Keratinocyte (primary cell): ENCODE data around the gene CDC42EP3. TPM values are rescaled to one million over a fixed set of nuclear protein-coding genes. Genes with fewer than 3 reads are reported as not detected.

Experiments
- DNase-seq: peaks from one replicate; pipeline ENCODE4 v3.0.0-alpha.2; 2011; ENCODE audit warnings: low read depth, missing footprints, low spot score
- FAIRE-seq: peaks from 2 replicates; lab custom pipeline; 2011; peaks lifted over from hg19 to GRCh38; lab: Jason Lieb, UNC
- H2AFZ ChIP-seq: 2 replicates; pipeline ENCODE4 v1.6.0; 2012; ENCODE audit warnings: low read length, control low read depth, inconsistent platforms; ENCODE audit not compliant: control insufficient read depth
- H3K27ac ChIP-seq: 2 replicates; pipeline ENCODE4 v1.5.1; 2011; ENCODE audit warnings: low read length; ENCODE audit not compliant: control insufficient read depth, insufficient read depth
- H3K27me3 ChIP-seq: 3 replicates; pipeline ENCODE4 v1.6.0; 2011; ENCODE audit warnings: low read length; ENCODE audit not compliant: control insufficient read depth, insufficient read depth; ENCODE audit errors: extremely low read depth
- H3K36me3 ChIP-seq, 2 experiments: 2 replicates in 1 of 2; 3 replicates in 1 of 2; pipeline ENCODE4 v1.5.1; 2011; ENCODE audit warnings: low read length in 2 of 2, mild to moderate bottlenecking in 1 of 2; ENCODE audit not compliant: control insufficient read depth in 2 of 2, insufficient read depth in 2 of 2; ENCODE audit errors: extremely low read depth in 1 of 2
- H3K4me1 ChIP-seq: 3 replicates; pipeline ENCODE4 v1.5.1; 2011; ENCODE audit warnings: low read length; ENCODE audit not compliant: control insufficient read depth, insufficient read depth; ENCODE audit errors: extremely low read depth
- H3K4me2 ChIP-seq: 3 replicates; pipeline ENCODE4 v1.6.0; 2011; ENCODE audit warnings: low read depth, low read length; ENCODE audit not compliant: control insufficient read depth, insufficient read depth; ENCODE audit errors: extremely low read depth
- H3K4me3 ChIP-seq, 3 experiments: fragments of 200-600 bp in 1 of 3; sonication (generic) in 1 of 3; 2 replicates in 2 of 3; 3 replicates in 1 of 3; pipeline ENCODE4 v1.5.1; 2011 to 2016; ENCODE audit warnings: low read length in 3 of 3, mild to moderate bottlenecking in 3 of 3, control low read depth in 2 of 3, inconsistent platforms in 1 of 3, low read depth in 1 of 3, mixed read lengths in 1 of 3, mixed run types in 1 of 3, moderate library complexity in 1 of 3; ENCODE audit not compliant: control insufficient read depth in 2 of 3, insufficient read depth in 2 of 3; ENCODE audit errors: extremely low read depth in 1 of 3
- H3K79me2 ChIP-seq: 2 replicates; pipeline ENCODE4 v1.6.0; 2012; ENCODE audit warnings: low read length; ENCODE audit not compliant: control insufficient read depth, insufficient read depth
- H3K9ac ChIP-seq: 3 replicates; pipeline ENCODE4 v1.6.0; 2011; ENCODE audit warnings: low read length; ENCODE audit not compliant: control insufficient read depth, insufficient read depth; ENCODE audit errors: extremely low read depth
- H3K9me1 ChIP-seq: 3 replicates; pipeline ENCODE4 v1.6.0; 2011; ENCODE audit warnings: low read length; ENCODE audit not compliant: control insufficient read depth, insufficient read depth; ENCODE audit errors: extremely low read depth
- H3K9me3 ChIP-seq: 2 replicates; pipeline ENCODE4 v1.5.1; 2012; ENCODE audit warnings: low read depth, low read length; ENCODE audit not compliant: control insufficient read depth
- H4K20me1 ChIP-seq: 3 replicates; pipeline ENCODE4 v1.6.0; 2011; ENCODE audit warnings: low read length; ENCODE audit not compliant: control insufficient read depth, insufficient read depth; ENCODE audit errors: extremely low read depth
- EZH2 ChIP-seq: IDR thresholded peaks from one replicate; pipeline ENCODE4 v1.6.1; 2012; ENCODE audit warnings: inconsistent platforms, mild to moderate bottlenecking, low read length, moderate library complexity
- dilution Hi-C: fragments of 300-500 bp; cut with MboI; formaldehyde crosslinking; loops from one replicate; pipeline ENCODE4 v1.7.0; 2020; ENCODE audit warnings: low sequenced_read_pairs; ENCODE audit not compliant: extremely low pct_ligation_motif_present
- polyA plus RNA-seq, 5 experiments: library from polyadenylated mRNA; depleted of rRNA in 3 of 5; stranded (reverse) in 3 of 5; stranded (forward) in 1 of 5; unstranded in 1 of 5; fragments of >200 nt; gene quantifications; 1 replicate in 1 of 5; 2 replicates in 3 of 5; 3 replicates in 1 of 5; pipeline versions ENCODE4 v1.2.1 to v1.2.3, GENCODE V29; 2011 to 2012; ENCODE audit warnings: missing spikeins in 2 of 5, low read depth in 1 of 5, low replicate concordance in 1 of 5
- TF ChIP-seq, protein P1 (sequence below), 3 experiments: IDR thresholded peaks in 1 of 3; conservative IDR thresholded peaks in 1 of 3; optimal IDR thresholded peaks in 1 of 3; 2 replicates in 2 of 3; 3 replicates in 1 of 3; pipeline versions ENCODE3 to v1.5.1; 2011; ENCODE audit warnings: low read length in 3 of 3, mild to moderate bottlenecking in 3 of 3, moderate library complexity in 2 of 3, control low read depth in 1 of 3, inconsistent platforms in 1 of 3; ENCODE audit not compliant: insufficient read depth in 2 of 3; ENCODE audit errors: extremely low read depth in 1 of 3

CDC42EP3 gene
- polyA plus RNA-seq, 1 donor (not counting 4 experiments of a cell fraction or from before 2014, with no cell fraction given) = 34.6 TPM

DNA sequence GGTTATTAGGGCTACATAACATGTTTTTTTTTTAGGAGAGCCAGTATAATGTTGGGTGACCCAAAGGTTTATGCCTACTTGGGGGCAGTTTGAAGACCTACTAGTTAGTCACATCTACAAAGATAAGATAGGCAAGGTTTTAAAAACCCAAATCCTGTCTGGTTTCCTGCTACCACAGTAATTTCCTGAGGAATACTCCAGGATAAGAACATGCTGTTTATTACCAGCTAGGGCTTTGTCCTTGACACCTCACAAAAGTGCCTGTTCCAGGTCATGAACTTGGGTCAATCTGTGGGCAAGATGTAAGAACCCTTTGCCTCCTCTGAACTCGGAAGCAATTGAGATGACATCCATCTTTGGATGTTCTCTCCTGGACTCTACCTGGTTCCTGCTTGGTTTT, 38.2 kb downstream of the CDC42EP3 start:
- Histone ChIP-seq H3K4me3 (no peak overlapping the region), H3K9ac (no peak overlapping the region), H3K36me3 (no peaks in the 10 kb centered on the region), H3K79me2 (no peaks in the 10 kb centered on the region), H3K4me1 (peaks cover 27% of the 10 kb centered on the region), H2AFZ (no peak overlapping the region), H3K9me1 (no peaks in the 10 kb centered on the region), H3K4me2 (no peak overlapping the region), H3K27ac (no peak overlapping the region), H3K27me3 (no peaks in the 10 kb centered on the region), H4K20me1 (no peaks in the 10 kb centered on the region), H3K9me3 (no peaks in the 10 kb centered on the region)
- TF ChIP-seq, protein P1, sequence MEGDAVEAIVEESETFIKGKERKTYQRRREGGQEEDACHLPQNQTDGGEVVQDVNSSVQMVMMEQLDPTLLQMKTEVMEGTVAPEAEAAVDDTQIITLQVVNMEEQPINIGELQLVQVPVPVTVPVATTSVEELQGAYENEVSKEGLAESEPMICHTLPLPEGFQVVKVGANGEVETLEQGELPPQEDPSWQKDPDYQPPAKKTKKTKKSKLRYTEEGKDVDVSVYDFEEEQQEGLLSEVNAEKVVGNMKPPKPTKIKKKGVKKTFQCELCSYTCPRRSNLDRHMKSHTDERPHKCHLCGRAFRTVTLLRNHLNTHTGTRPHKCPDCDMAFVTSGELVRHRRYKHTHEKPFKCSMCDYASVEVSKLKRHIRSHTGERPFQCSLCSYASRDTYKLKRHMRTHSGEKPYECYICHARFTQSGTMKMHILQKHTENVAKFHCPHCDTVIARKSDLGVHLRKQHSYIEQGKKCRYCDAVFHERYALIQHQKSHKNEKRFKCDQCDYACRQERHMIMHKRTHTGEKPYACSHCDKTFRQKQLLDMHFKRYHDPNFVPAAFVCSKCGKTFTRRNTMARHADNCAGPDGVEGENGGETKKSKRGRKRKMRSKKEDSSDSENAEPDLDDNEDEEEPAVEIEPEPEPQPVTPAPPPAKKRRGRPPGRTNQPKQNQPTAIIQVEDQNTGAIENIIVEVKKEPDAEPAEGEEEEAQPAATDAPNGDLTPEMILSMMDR (optimal IDR thresholded peaks at IDR 0.05 in 1 of 3, IDR thresholded peaks at IDR 0.05 in 1 of 3, conservative IDR thresholded peaks at IDR 0.05 in 1 of 3; ENCODE audit: extremely low read depth in 1 of 3, insufficient read depth in 2 of 3, low read length in 3 of 3) = no peak
- no peak for TF ChIP-seq EZH2
- FAIRE-seq (no peak), DNase-seq (no peak)
- dilution Hi-C loops = no loop called here

DNA sequence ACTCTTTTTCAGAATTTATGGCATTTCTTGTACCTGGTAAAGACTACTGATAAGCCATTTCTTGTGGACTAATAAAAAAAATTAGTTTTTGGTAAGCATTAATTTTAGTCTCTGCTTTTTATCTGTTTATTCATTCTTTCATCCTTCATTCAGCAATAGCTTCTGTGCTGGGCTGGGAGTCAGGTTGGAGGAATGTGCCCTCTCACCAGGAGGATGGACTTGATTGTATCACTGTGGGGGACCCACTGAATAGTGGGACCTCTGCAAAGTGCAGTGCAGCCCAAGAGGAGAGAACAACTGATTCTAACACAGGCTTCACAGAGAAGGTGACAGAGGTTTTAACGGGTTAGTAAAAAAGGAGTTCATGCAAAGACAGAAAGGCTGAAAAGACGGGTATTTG, 39.1 kb downstream of the CDC42EP3 start:
- TF ChIP-seq, protein P1 (optimal IDR thresholded peaks at IDR 0.05 in 1 of 3, IDR thresholded peaks at IDR 0.05 in 1 of 3, conservative IDR thresholded peaks at IDR 0.05 in 1 of 3; ENCODE audit: extremely low read depth in 1 of 3, insufficient read depth in 2 of 3, low read length in 3 of 3) = no peak
- no peak for TF ChIP-seq EZH2
- H3K4me3 ChIP-seq = no peak overlapping the region
- no peaks in the 10 kb centered on the region for H3K36me3 ChIP-seq
- dilution Hi-C loops = no loop called here
- H3K27ac ChIP-seq = no peak overlapping the region
- H3K27me3 ChIP-seq = no peaks in the 10 kb centered on the region
- H3K79me2 ChIP-seq = no peaks in the 10 kb centered on the region
- FAIRE-seq (no peak), DNase-seq (no peak)
- no peaks in the 10 kb centered on the region for H3K9me3 ChIP-seq
- no peak overlapping the region for H3K9ac ChIP-seq
- no peaks in the 10 kb centered on the region for H4K20me1 ChIP-seq
- no peak overlapping the region for H3K4me2 ChIP-seq
- no peak overlapping the region for H2AFZ ChIP-seq
- peaks cover 29% of the 10 kb centered on the region for H3K4me1 ChIP-seq
- H3K9me1 ChIP-seq = no peaks in the 10 kb centered on the region
